Keratinocyte (primary cell): Measurements from ENCODE around the gene CNGA2. TPM values are rescaled to one million over a fixed set of nuclear protein-coding genes. Genes with fewer than 3 reads are reported as not detected.

ENCODE experiments used
- DNase-seq: peaks from one replicate; pipeline ENCODE4 v3.0.0-alpha.2; 2011; ENCODE audit warnings: low read depth, missing footprints, low spot score
- FAIRE-seq: peaks from 2 replicates; lab custom pipeline; 2011; peaks lifted over from hg19 to GRCh38; lab: Jason Lieb, UNC
- H2AFZ ChIP-seq: 2 replicates; pipeline ENCODE4 v1.6.0; 2012; ENCODE audit warnings: low read length, control low read depth, inconsistent platforms; ENCODE audit not compliant: control insufficient read depth
- H3K27ac ChIP-seq: 2 replicates; pipeline ENCODE4 v1.5.1; 2011; ENCODE audit warnings: low read length; ENCODE audit not compliant: control insufficient read depth, insufficient read depth
- H3K27me3 ChIP-seq: 3 replicates; pipeline ENCODE4 v1.6.0; 2011; ENCODE audit warnings: low read length; ENCODE audit not compliant: control insufficient read depth, insufficient read depth; ENCODE audit errors: extremely low read depth
- H3K36me3 ChIP-seq, 2 experiments: 2 replicates in 1 of 2; 3 replicates in 1 of 2; pipeline ENCODE4 v1.5.1; 2011; ENCODE audit warnings: low read length in 2 of 2, mild to moderate bottlenecking in 1 of 2; ENCODE audit not compliant: control insufficient read depth in 2 of 2, insufficient read depth in 2 of 2; ENCODE audit errors: extremely low read depth in 1 of 2
- H3K4me1 ChIP-seq: 3 replicates; pipeline ENCODE4 v1.5.1; 2011; ENCODE audit warnings: low read length; ENCODE audit not compliant: control insufficient read depth, insufficient read depth; ENCODE audit errors: extremely low read depth
- H3K4me2 ChIP-seq: 3 replicates; pipeline ENCODE4 v1.6.0; 2011; ENCODE audit warnings: low read depth, low read length; ENCODE audit not compliant: control insufficient read depth, insufficient read depth; ENCODE audit errors: extremely low read depth
- H3K4me3 ChIP-seq, 3 experiments: fragments of 200-600 bp in 1 of 3; sonication (generic) in 1 of 3; 2 replicates in 2 of 3; 3 replicates in 1 of 3; pipeline ENCODE4 v1.5.1; 2011 to 2016; ENCODE audit warnings: low read length in 3 of 3, mild to moderate bottlenecking in 3 of 3, control low read depth in 2 of 3, inconsistent platforms in 1 of 3, low read depth in 1 of 3, mixed read lengths in 1 of 3, mixed run types in 1 of 3, moderate library complexity in 1 of 3; ENCODE audit not compliant: control insufficient read depth in 2 of 3, insufficient read depth in 2 of 3; ENCODE audit errors: extremely low read depth in 1 of 3
- H3K79me2 ChIP-seq: 2 replicates; pipeline ENCODE4 v1.6.0; 2012; ENCODE audit warnings: low read length; ENCODE audit not compliant: control insufficient read depth, insufficient read depth
- H3K9ac ChIP-seq: 3 replicates; pipeline ENCODE4 v1.6.0; 2011; ENCODE audit warnings: low read length; ENCODE audit not compliant: control insufficient read depth, insufficient read depth; ENCODE audit errors: extremely low read depth
- H3K9me1 ChIP-seq: 3 replicates; pipeline ENCODE4 v1.6.0; 2011; ENCODE audit warnings: low read length; ENCODE audit not compliant: control insufficient read depth, insufficient read depth; ENCODE audit errors: extremely low read depth
- H3K9me3 ChIP-seq: 2 replicates; pipeline ENCODE4 v1.5.1; 2012; ENCODE audit warnings: low read depth, low read length; ENCODE audit not compliant: control insufficient read depth
- H4K20me1 ChIP-seq: 3 replicates; pipeline ENCODE4 v1.6.0; 2011; ENCODE audit warnings: low read length; ENCODE audit not compliant: control insufficient read depth, insufficient read depth; ENCODE audit errors: extremely low read depth
- EZH2 ChIP-seq: IDR thresholded peaks from one replicate; pipeline ENCODE4 v1.6.1; 2012; ENCODE audit warnings: inconsistent platforms, mild to moderate bottlenecking, low read length, moderate library complexity
- dilution Hi-C: fragments of 300-500 bp; cut with MboI; formaldehyde crosslinking; loops from one replicate; pipeline ENCODE4 v1.7.0; 2020; ENCODE audit warnings: low sequenced_read_pairs; ENCODE audit not compliant: extremely low pct_ligation_motif_present
- polyA plus RNA-seq, 5 experiments: library from polyadenylated mRNA; depleted of rRNA in 3 of 5; stranded (reverse) in 3 of 5; stranded (forward) in 1 of 5; unstranded in 1 of 5; fragments of >200 nt; gene quantifications; 1 replicate in 1 of 5; 2 replicates in 3 of 5; 3 replicates in 1 of 5; pipeline versions ENCODE4 v1.2.1 to v1.2.3, GENCODE V29; 2011 to 2012; ENCODE audit warnings: missing spikeins in 2 of 5, low read depth in 1 of 5, low replicate concordance in 1 of 5
- TF ChIP-seq, protein P1 (sequence below), 3 experiments: IDR thresholded peaks in 1 of 3; conservative IDR thresholded peaks in 1 of 3; optimal IDR thresholded peaks in 1 of 3; 2 replicates in 2 of 3; 3 replicates in 1 of 3; pipeline versions ENCODE3 to v1.5.1; 2011; ENCODE audit warnings: low read length in 3 of 3, mild to moderate bottlenecking in 3 of 3, moderate library complexity in 2 of 3, control low read depth in 1 of 3, inconsistent platforms in 1 of 3; ENCODE audit not compliant: insufficient read depth in 2 of 3; ENCODE audit errors: extremely low read depth in 1 of 3

Gene CNGA2
- polyA plus RNA-seq, 1 donor (not counting 4 experiments of a cell fraction or from before 2014, with no cell fraction given): not detected

DNA sequence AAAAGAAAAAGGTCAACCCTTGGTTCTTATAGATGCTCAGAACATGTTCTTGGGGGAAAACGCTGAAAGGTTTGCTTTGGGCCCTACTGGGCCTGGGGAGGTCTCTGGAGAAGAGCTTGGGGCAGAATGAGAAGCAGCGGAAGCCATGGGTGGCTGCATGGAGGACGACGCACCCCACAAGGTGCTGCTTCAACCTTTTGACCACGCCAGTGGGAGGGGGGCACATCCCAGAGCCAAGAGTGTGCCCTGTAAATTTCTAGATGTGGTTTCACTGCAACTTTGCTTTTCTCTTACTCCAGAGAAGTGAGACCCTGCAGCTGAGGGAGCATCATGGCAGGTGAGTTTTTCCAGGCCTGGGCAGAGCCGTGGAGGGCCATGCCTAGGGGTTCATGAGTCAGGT is 36.1 kb upstream of the CNGA2 start:
- H3K9me1 ChIP-seq: no peaks in the 10 kb centered on the region
- no peaks in the 10 kb centered on the region for H3K4me1 ChIP-seq
- no peaks in the 10 kb centered on the region for H3K79me2 ChIP-seq
- H4K20me1 ChIP-seq: no peaks in the 10 kb centered on the region
- H3K9ac ChIP-seq: no peak overlapping the region
- H3K27me3 ChIP-seq: peaks cover 11% of the 10 kb centered on the region
- no peaks in the 10 kb centered on the region for H3K36me3 ChIP-seq
- no peaks in the 10 kb centered on the region for H3K9me3 ChIP-seq
- no peak overlapping the region for H2AFZ ChIP-seq
- no peak overlapping the region for H3K4me2 ChIP-seq
- no peak overlapping the region for H3K4me3 ChIP-seq
- DNase-seq (no peak), FAIRE-seq (no peak)
- H3K27ac ChIP-seq: no peak overlapping the region
- dilution Hi-C loops: no loop called here
- TF ChIP-seq EZH2: no peak
- TF ChIP-seq, protein P1, sequence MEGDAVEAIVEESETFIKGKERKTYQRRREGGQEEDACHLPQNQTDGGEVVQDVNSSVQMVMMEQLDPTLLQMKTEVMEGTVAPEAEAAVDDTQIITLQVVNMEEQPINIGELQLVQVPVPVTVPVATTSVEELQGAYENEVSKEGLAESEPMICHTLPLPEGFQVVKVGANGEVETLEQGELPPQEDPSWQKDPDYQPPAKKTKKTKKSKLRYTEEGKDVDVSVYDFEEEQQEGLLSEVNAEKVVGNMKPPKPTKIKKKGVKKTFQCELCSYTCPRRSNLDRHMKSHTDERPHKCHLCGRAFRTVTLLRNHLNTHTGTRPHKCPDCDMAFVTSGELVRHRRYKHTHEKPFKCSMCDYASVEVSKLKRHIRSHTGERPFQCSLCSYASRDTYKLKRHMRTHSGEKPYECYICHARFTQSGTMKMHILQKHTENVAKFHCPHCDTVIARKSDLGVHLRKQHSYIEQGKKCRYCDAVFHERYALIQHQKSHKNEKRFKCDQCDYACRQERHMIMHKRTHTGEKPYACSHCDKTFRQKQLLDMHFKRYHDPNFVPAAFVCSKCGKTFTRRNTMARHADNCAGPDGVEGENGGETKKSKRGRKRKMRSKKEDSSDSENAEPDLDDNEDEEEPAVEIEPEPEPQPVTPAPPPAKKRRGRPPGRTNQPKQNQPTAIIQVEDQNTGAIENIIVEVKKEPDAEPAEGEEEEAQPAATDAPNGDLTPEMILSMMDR (optimal IDR thresholded peaks at IDR 0.05 in 1 of 3, IDR thresholded peaks at IDR 0.05 in 1 of 3, conservative IDR thresholded peaks at IDR 0.05 in 1 of 3; ENCODE audit: extremely low read depth in 1 of 3, insufficient read depth in 2 of 3, low read length in 3 of 3): no peak

DNA sequence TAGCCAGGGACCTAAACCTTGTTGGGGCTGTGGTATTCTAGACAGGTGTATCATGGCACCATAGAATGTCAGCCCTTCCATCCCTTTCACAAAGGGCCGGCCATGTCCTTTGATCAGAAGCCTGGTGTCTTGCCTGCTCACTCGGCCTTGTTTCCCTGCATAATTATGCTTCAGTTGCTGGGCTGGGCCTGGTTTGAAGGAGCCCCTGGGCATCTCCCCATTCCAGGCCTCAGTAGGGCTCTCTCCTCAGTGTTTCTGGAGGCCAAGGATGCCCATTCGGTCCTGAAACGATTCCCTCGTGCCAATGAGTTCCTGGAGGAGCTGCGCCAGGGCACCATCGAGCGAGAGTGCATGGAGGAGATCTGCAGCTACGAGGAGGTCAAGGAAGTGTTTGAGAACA is 34.8 kb upstream of the CNGA2 start:
- Histone ChIP-seq H4K20me1 (no peaks in the 10 kb centered on the region), H2AFZ (no peak overlapping the region), H3K4me1 (no peaks in the 10 kb centered on the region), H3K9ac (no peak overlapping the region), H3K4me3 (no peak overlapping the region), H3K79me2 (no peaks in the 10 kb centered on the region), H3K36me3 (no peaks in the 10 kb centered on the region), H3K27me3 (peaks cover 4% of the 10 kb centered on the region), H3K27ac (no peak overlapping the region), H3K9me3 (no peaks in the 10 kb centered on the region), H3K9me1 (no peaks in the 10 kb centered on the region), H3K4me2 (no peak overlapping the region)
- no peak for DNase-seq
- FAIRE-seq: no peak
- TF ChIP-seq EZH2: no peak
- TF ChIP-seq, protein P1 (optimal IDR thresholded peaks at IDR 0.05 in 1 of 3, IDR thresholded peaks at IDR 0.05 in 1 of 3, conservative IDR thresholded peaks at IDR 0.05 in 1 of 3; ENCODE audit: extremely low read depth in 1 of 3, insufficient read depth in 2 of 3, low read length in 3 of 3): no peak
- dilution Hi-C loops: no loop called here
